SK-N-DZ (cell line): ENCODE results near the gene DNAJB7. TPM values are rescaled to one million over a fixed set of nuclear protein-coding genes. Genes with fewer than 3 reads are reported as not detected.
"Not testable (repeated sequence)": the region's sequence is repeated elsewhere in the genome, so short reads cannot be mapped to it uniquely, and the experiment has no call there.

ENCODE experiments used
- DNase-seq: peaks from one replicate; pipeline ENCODE4 v3.0.0-alpha.2; 2015; ENCODE audit warnings: low spot score
- polyA plus RNA-seq, 2 experiments: library from polyadenylated mRNA; depleted of rRNA; stranded (reverse); fragments of >200 nt; gene quantifications; 2 replicates each; pipeline ENCODE4 v1.2.3, GENCODE V29; 2014

DNAJB7 gene
- polyA plus RNA-seq (2014; cell fraction: cytosol; rRNA removed) = not detected in 2 replicates
- not detected in 2 replicates for polyA plus RNA-seq (2014; cell fraction: nucleus; rRNA removed)

DNA sequence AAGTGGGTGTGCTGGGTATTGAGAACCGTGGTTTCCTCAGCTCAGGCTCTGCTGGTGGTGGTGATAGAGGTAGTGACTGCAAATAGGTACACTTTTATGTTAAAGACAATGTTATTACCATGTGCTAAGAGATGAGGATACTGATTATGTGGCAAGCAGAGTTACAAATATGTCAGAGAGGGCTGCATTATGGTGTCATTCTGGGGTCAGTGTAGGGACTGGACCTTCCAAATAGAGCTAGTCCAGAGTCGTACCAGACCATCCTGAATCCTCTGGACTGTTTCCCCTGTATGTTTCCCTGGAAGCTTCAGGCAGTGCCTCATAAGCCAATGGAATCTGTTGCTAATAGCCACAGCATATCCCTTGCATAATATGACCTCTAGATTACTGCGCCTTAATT lies at the start of gene DNAJB7:
Gene DNAJB7 (minus strand): TSS at position 101 of the 400 bp plus-strand sequence. CDS start 119 bp downstream, outside the sequence.
- no peak for DNase-seq

DNA sequence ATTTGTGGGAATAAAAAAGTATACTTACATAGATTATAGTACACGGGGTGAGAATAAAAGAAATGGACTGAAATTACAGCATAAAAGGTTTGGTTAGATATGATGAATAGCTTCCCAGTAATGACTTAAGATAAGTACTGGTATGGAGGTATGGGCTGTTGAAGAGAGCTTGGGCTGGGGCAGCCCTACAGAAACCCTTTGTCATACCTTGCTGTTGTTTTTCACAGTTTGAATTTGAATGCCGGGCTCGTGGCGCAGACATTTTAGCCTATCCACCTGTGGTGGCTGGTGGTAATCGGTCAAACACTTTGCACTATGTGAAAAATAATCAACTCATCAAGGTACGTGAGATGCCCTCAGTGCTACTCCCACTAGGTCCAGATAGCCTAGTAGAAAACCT lies 47.0 kb upstream of the DNAJB7 start:
- DNase-seq = no peak

DNA sequence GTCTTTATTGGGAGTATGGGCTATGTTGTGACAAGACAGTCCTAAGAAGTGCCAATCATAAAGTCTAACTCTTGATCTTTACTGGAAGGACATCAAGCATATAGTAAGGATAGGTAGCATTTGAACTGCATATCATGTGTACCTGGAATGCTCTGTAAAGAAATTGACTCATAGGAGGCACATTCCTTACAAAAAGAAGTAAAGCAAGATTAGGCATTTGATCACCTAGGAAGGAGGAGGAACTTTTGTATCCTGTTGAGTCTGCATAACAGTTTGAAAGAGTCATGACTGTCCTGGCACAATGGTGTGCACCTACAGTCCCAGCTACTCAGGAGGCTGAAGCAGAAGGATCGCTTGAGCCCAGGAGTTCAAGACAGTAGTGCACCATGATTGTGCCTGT lies 42.2 kb upstream of the DNAJB7 start:
- DNase-seq = no peak

DNA sequence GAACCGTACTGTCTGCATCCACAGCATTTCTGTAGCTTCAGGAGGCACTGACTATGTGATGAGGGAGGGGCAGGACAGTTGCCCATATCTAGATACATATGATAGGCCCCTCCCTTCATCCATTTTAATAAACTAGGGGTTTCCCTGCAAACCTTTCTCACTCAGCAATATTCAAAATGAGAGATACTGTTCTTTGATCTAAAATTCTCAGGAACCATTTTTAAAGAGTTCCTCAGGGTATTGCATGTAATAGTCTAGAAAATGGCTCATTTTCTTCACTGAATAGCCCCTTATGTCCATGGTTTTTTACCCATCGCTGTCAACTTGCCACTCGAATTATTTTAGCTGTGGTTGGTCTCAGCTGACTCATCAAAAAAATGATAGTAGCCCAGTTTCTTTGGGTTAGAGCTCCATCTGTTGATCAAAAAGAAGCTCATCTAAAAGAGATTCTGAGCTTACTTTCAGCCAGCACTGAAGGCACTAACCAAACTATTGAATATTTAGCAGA lies 37.0 kb upstream of the DNAJB7 start:
- peak; percentile 23 for DNase-seq

DNA sequence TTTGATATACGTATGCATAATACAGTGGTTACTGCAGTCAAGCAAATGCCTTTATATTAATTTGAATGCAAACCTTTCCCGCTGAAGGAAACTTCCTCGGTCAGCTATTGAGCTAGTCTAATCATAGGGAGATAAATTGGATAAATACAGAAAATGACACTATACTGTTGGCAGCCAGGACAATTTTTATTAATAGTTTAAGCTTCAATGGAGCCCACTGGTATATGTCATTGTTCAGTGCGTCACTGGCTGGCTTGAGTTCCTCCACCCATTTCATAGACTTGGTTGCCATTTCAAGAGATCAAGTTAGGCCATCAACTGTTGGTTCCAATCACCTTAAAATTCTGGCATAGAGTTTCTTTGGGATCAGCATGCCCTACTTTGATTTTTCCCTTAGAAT lies 32.5 kb upstream of the DNAJB7 start:
- no peak for DNase-seq

DNA sequence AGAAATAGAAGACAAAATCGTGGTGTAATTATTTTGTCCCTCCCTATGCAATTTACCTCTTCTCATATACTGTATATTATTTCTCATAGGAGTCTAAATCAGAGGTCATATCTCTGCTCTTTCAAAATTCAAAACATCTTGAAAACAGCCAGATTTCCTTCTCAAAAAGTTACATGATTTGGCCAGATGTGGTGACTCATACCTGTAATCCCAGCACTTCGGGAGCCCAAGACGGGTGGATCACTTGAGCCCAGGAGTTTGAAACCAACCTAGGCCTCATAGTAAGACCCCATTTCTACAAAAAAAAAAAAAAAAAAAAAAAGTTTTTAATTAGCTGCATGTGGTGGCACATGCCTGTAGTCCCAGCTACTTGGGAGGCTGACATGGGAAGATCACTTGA lies 29.0 kb upstream of the DNAJB7 start:
- no peak for DNase-seq

DNA sequence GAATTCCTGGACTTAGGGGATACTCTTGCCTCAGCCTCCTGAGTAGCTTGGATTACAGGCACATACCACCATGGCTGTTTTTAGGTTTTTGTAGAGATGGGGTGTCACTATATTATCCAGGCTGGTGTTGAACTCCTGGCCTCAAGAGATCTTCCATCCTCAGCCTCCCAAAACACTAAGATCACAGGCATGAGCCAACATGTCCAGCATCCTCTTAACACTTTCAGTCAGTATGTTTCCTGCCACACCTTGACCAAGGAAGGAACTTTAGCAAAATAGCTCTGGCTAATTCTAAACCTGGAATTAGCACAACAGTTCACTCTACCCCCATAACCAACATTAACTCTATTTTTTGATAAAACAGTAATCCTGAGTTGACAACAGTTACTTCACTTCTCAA lies 27.2 kb upstream of the DNAJB7 start:
- no peak for DNase-seq

DNA sequence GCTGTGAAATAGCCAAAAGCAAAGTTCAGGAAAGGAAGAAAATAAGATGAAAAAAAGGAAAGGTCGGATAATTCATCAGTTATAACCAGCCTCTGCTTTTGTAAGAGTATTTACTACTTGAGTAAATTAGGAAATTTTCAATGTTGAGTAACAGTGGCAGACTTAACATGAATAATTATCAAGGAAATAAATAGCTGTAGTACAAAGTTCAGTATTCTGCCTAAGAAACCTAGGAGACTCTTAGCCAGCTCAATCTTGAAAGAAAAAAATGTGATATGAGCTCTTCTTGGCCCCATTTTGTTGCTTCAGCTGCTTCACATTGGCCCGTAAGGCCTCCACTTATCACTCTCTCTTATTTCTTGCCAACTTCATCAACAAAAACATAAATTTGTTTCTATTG lies 17.0 kb upstream of the DNAJB7 start:
- DNase-seq = no peak

DNA sequence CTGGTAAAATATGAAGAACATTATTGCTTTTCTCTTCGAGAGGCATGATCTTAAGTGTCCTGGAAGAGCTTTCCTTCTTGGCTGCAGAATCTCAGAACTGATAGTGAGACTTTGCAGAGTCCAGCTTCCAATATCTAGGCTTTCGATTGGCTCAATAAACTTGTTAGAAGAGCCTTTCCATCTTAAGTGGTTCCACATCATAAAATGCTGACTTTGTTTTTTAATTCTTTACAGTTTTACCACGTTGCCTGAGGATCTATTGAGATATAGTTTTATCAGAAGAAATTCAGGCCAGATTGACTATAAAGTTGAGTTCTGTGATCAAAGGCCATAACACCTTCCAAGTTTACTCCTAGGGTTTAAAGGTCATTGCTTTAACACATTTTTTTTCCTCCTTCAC lies 15.6 kb upstream of the DNAJB7 start:
- DNase-seq = no peak

DNA sequence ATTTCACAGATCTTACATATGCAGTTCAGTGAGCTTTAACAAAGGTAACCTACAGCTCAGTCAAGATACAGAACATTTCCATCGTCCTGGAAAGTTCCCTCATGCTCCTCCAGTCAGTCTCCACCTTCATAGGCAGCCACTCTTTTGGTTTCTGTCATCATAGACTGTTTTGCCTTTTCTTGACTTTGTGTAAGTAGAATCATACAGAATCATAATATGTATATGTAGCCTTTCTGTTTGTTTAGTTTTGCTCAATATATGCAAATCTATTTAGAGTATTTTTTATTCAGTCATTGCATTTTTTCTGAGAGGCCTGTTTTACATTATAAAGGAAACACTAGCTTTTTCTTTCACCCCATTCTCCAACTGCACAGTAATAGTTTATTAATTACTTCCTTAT lies 15.0 kb upstream of the DNAJB7 start:
- DNase-seq = no peak

DNA sequence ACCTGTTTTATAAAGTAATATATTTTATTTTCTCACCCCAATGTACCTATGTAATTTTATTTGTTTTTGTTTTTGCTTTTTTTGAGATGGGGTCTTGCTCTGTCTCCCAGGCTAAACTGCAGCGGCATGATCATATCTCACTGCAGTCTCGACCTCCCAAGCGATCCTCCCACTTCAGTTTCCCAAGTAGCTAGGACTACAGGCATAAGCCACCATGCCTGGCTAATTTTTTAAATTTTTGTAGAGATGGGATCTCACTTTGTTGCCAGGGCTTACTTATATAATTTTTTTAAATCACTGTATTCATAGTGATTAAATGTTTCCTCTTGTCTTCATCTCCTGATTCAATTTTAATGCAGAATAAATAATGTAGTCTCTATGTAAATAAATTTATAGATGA lies 13.2 kb upstream of the DNAJB7 start:
- DNase-seq = no peak

DNA sequence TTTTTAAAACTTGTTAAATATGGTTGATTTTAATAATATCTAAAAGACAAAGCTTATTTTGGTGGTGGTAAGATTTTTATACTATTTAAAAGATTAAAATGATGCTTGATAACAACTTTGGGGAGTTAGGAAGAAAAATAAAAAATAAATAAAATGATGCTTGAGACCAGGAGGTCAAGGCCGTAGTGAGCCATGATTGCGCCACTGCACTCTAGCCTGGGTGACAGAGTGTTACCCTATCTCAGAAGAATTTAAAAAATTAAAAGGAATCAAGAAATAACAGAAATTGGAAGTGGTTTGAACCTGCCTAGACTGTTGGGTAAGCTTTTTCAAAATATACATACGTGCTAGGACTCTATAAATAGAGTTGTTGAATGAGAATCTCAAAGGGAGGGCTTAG lies 12.1 kb upstream of the DNAJB7 start:
- DNase-seq = no peak

DNA sequence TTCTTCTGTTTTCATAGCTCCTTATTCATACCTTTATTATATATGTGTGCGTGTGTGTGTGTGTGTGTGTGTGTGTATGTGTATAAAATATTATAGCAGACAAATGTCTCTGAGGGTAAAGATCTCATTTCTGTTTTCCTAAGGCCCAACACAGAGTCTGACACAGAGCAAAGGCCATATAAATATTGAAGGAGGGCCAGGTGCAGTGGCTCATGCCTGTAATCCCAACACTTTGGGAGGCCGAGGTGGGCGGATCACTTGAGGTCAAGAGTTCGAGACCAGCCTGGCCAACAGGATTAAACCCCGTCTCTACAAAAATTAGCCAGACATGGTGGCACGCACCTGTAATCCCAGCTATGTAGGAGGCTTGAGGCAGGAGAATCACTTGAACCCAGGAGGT lies 6.5 kb upstream of the DNAJB7 start:
- DNase-seq = not testable (repeated sequence)

DNA sequence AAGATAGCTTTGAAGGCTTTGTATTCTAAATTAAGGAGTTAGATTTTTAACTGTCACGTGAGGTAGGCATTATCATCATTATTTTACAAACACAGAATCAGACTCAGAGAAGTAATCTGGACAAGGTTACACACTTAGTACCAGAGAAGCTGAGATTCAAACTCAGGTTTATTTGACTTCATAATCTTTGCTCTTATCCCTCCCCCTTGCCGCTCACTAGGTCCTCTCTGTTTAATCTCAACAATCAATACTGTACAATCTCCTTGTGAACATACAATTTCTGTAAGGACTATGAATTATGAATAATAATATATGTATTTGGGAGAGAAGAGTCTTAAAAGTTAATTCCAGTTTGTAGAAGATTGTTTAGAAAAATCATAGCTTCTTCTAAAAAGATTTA lies 5.2 kb upstream of the DNAJB7 start:
- DNase-seq = no peak

DNA sequence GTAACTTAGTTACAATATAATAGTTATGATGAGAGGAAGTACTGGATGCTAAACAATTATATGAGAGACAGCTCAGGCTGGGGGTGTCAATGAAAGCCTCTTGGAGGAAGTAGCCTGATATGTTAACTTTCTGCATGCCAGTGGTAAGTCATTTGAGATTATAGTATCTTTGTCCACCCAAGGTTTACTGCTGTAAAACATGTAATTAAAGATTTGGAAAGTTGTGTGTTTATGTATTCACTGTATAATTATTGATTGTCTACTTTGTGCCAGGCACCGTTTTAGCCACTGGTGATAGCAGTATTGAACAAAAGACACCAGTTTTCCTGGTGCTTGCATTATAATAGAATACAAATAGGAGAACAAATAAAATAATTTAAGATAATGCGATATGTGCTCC lies 624 bp upstream of the DNAJB7 start:
- DNase-seq = no peak

DNA sequence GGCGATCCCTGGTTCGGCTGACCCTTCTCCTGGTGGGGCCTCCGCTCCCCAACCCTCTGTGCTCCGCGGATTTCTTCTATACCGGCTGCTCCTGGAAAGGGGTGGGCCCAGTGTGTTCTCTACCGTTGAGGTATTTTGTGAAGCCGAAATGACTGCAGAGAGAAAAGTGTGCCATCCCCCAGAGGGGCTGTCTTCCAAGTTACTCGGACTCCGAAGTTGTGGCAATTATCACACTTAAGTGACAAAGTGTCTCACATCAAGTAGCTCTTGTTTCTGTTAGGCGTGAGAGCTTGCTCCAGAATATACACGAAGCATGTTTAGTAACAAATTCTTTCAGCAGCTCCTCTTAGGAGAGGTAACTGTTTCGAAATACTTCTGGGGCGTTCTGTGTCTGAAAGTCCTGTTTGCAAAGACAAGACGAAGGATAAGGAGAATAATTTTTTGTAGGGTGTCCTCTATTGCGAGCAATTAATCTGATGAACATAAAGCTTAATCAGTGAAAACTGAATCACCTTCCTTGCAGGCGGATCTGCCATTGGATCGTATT lies 4.5 kb downstream of the DNAJB7 start:
- DNase-seq = no peak

DNA sequence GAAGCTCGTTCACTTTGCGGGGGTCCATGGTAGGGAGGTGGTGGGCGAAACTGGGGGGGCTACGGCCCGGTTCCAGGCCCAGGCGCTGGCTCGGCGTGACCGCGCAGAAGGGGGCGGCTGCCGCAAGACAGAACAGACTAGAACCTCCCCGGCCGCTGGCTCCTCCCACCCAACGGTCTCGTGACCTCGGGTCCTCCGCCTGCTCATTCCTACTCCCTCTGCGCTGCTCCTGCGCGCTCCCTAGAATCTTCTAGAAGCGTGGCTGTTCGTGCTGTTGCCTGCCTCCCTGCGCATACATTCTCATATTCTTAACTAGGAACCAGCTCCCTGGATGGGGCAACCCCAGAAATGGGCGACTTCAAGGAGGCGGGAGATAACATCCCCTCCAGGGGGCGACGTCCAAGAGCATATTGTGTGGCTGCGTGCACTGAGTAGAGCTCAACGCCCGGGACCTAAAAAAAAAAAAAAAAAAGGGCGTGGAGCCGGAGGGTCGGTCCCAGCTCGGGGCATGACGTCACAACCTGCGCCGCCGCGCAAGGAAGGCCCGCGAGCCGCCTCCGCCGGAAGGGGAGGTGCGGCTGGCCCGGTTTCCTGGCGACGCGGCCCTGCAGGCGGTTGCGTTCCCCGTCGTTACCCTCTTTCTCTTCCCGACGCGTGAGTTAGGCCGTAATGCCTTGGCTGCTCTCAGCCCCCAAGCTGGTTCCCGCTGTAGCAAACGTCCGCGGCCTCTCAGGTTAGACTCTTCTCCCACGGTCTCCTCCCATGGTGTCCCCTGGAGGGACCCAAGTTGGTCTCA lies 5.2 kb downstream of the DNAJB7 start, which contains the start of the genes ST13 and XPNPEP3:
Gene ST13 (minus strand): TSS at position 127 of the 796 bp plus-strand sequence. CDS start 99 bp downstream, at position 28.
Gene XPNPEP3 (plus strand): TSS at position 636 of the 796 bp plus-strand sequence. CDS start 34 bp downstream, at position 670.
- DNase-seq = peak; percentile 98

DNA sequence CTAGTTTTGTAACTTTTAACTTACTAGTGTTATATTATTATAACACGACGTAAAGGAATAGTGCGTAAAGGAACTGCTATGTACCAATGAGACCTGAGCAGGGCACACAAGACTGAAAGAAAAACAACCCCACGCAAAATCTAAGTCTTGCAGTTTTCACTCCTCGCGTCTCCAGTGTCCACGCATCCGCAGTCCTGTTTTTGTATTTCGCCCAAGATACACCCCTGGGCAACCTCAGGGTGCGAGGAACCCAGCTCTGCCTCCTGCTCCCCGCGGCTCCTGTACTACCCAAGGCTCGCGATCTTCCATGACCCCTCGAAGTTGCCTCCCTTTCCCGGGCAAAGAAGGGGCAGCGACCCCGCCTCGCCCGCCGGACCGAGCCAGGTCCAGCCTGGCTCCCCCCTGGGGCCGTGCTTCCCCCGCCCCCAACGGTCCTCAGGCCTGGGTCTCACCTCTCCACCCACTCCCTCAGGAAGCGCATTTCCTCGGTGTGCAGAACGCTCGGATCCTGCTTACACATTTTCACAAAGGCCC lies 5.9 kb downstream of the DNAJB7 start:
- peak; percentile 46 for DNase-seq

DNA sequence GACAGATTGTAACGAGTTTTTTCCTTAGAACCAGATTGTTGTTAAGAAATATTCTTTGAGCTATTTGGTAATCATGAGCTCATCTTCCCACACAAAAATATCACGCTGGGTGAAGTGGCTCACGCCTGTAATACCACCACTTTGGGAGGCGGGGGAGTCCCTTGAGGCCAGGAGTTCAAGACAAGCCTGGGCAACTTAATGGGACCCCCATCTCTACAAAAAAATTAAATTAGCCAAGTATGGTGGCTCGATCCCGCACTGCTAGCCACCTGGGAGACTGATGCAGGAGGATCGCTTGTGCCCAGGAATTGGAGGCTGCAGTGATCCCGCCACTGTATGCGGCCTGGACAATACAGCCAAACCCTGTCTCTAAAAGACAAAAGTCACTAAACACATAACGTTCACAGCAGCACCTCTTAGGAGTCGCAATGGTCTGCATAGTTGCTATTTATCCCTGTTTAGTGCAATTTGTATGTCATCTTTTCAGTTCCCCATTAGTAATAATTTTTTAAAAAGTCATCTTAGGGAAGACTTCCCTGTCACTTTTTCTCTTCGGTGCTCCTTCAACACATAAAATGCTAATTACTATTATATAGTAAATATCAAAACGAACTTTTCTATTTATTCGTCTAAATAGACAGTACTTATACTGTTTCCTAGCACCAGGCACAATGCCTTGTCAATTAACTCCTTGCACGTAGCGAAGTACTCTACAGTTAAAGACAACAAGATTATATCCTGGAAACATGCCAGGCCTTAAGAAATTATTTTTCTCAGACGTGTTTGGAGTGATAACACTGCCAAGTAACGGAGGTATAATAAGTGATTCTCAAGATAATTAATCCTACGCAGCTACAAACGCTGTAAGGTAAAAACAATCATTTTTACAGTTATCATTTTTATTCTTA lies 6.6 kb downstream of the DNAJB7 start:
- DNase-seq = no peak

DNA sequence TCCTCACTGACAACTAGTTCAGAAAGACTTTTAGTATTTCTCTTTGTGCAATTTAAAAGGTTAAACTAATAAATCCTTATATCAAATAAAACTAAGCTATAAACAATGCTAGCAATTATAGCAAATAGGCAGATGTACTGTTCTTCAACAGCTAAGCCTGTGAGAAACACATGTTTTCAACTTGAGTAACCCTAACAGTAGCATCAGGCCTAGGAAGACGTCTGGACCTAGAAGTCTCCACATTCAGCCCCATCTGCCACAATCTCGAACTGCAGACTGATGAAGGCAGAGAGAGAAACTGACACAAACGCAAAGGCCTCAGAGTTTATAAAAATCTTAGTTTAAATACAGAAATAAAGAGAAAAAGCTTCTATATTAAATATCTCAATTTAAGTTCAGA lies 8.0 kb downstream of the DNAJB7 start:
- DNase-seq = no peak

DNA sequence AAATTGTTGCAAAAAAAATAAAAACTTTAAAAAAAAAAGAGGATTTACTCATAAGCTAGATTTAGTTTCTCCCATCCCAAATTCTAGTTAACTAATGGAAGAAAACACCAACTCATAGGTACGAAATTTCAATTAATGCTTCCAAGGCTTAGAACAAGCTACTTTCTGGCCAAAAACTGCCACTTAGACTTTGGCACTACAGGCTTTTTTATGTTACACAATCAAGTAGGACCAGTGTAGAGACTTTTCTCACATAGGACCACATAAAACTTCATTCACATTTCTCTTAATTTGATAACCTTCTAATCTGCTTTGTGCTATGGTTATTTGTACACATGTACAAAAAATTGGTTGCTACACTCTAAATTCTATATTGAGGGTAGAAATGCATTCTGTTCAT lies 8.6 kb downstream of the DNAJB7 start:
- no peak for DNase-seq

DNA sequence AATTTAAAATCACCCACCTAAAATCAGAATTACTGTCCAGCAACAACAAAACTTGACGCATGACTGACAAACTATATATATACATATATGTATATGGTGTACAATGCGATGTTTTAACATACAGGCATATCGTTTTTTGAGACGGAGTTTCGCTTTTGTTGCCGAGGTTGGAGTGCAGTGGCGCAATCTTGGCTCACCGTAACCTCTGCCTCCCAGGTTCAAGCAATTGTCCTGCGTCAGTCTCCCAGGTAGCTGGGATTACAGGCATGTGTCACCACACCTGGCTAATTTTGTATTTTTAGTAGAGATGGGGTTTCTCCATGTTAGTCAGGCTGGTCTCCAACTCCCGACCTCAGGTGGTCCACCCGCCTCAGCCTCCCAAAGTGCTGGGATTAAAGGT lies 16.1 kb downstream of the DNAJB7 start:
- not testable (repeated sequence) for DNase-seq
